SU-DHL-6 (cell line): ENCODE data around the gene TMSB4X.

Source experiments
- CTCF ChIP-seq: fragments of 200-600 bp; sonication (generic); IDR thresholded peaks from one replicate; pipeline ENCODE4 v1.5.1; 2017; ENCODE audit warnings: antibody characterized with exemption, mild to moderate bottlenecking, low read length, moderate library complexity; ENCODE audit not compliant: insufficient read depth, poor library complexity, severe bottlenecking
- EZH2phosphoT487 ChIP-seq: fragments of 200-600 bp; sonication (generic), shearing (Covaris generic); conservative IDR thresholded peaks from 2 replicates; pipeline ENCODE4 v1.6.1; 2018; ENCODE audit warnings: mild to moderate bottlenecking, antibody characterized with exemption, low read length, moderate library complexity, mixed read lengths

GRCh38 chrX:12954981-12955380 is 19.9 kb upstream of the TMSB4X start:
- TF ChIP-seq CTCF (no peak), EZH2phosphoT487 (no peak)
